CMK (cell line): Measurements from ENCODE around the gene EEF1A2.
A peak's percentile ranks its signal among the peaks of the same experiment; 100 is the strongest.

ENCODE experiments used
- DNase-seq: peaks from one replicate; pipeline ENCODE4 v3.0.0-alpha.2; 2010; ENCODE audit warnings: low read depth

Gene EEF1A2

DNA sequence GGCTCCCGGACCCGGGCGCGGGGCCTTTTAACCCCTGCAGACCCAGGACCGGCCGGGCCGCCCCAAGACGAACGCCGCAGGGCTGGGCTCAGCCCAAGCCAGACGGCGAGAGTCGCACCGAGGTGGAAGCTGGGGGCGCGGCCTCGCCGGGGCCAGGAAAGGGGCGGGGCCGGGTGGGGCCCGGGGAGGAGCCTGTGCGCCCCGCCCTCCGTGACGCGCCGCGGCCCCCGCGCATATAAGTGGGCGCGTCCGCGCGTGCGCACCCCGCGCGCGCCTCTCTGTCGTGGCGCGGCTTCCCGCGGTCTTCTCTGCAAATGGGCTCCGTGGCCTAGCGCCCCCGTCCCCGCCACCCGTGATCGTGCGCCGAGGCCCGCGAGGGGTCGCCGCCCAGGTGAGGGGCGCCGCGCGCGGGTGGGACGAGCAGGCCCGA is 21.6 kb upstream of the EEF1A2 start, which contains the start of gene PPDPF:
PPDPF (plus strand) TSS at position 262 of the 430 bp plus-strand sequence. CDS start 544 bp downstream, outside the sequence.
- peak; percentile 68 for DNase-seq

DNA sequence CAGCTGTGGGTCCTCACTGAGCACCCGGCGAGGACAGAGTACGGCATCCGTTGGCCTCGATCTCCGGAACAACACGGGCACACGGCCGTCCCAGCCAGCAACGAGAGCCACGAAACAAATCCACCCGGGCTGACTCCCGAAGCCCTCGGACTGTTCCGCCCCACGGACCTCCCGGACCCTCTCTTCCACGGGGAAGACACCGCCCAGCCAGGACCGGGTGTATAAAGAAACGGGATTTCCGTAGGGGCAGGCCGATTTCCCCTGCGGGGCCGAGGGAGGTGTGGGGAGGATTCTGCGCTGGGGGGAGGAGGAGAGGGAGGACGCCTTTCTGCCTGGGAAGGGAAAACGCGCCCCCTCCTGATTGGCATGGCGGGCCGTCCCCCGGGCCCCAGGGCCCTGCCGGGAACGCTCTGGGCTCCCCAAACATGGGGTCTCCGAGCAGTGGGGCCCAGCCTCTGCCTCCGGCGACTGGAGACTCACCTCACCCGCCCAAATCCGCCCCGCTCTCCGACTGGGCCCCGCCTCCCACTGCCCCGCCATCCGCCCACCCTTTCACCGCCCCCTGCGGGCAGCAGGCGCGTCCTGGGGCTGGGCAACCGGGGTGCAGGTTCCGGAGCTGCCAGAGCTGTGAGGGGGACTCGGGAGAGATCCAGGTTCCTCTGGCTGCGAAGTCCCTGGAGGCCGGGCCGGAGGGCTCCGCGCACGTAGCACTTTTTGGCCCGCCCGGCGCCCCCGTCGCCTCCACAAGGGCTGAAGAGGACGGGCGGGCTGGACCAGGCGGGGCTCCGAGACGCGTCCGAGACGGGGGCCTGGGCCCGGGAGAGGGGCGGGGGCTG is 21.0 kb upstream of the EEF1A2 start:
- DNase-seq = peak; percentile 52

DNA sequence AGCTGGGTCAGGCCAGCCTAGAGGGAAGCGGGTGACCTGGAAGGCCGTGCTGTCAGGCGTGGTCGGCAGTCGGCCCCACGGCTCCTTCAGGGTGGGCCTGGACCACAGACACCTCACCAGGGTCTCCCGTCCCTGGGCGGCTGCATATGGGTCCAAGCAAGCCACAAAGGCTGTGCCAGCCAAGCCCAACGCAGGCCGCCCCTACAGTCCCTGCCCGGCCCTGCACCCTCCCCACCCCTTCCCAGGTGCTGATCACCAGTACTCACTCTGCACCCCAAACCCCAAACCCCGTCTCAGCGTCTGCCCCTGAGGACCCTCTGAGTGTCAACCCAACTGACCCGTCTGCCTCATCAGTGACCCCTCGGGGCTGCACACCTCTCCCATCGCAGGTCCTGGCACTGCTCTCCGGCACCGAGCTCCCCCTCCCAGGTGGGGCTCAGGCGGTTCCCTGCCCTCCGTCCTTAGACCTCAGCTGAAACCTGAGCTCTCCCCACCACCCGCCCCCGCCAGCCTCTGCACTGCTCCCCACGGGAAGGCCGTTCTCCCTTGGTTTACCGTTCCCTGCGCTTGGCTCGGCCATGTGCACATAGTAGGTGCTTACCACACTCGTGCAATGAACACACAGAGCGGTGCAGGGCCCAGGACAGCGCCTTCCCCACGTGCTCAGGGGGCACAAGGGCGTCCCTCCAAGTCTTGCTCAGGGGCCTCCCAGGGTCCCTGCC is 20.2 kb upstream of the EEF1A2 start:
- no peak for DNase-seq

DNA sequence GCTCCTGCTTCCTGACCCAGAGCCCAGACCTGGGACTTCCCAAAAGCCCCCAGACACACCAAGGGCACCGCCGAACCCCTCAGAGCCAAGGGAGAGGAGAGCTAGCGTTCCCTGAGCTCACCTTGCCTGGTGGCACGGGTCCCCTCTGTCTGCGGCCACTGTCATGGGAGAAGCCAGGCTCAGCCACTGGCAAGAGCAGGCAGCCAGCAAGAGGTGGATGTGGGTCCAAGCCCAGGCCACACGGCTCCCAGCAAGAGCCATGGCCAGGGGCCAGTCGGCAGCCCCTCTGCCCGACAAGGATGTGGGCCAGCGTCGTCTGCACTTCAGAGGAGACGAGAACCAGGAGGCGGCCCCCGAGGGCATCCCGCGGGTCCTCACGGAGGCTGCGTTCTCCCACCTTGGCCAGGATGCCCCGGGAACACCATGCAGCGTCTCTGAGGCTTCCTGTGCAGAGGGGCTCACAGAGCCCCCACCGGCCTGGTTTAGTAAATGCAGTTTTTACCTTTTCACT is 19.5 kb upstream of the EEF1A2 start:
- no peak for DNase-seq

DNA sequence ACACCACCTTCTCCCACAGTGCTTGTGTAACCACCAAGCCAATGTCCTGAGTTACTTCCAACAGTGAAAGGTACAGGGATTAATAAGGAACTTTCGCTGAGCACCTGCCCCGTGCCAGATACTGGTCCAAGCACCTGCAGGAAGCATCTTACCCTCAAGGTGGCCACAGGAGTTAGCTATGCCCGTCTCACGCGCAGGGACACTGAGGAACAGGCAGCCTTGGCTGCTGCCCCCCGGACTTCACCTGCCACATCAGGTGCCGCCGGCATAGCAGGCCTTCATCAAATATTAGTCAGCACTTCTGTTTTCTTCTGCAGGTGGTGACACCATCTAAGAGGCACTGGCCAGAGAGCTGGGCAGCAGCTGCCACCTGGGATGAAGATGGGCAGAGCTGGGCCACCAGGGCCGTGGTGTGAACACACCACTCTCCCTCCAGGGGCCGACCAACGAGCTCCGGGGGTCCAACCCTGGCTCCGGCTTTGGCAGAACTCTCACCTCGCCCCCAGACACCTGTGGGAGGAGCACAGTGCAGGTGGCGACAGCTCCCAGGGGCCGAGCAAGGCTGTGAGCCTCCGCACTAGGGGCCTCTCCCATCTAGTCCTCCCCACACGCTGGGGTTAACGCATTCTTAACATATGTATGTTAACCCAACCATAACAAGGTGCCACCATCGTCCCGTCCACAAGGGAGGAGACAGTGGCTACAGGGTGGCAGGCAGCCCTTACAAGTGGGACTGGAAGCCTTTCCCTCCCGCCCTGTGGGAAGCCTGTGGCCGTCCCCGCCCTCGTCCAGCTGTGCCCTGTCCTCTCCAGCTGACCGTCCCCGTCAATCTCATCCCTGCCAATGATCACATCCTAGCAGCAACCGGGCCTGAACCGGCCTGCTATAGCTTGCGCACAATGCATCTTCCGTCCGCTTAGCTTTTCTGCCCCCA is 18.8 kb upstream of the EEF1A2 start:
- no peak for DNase-seq

DNA sequence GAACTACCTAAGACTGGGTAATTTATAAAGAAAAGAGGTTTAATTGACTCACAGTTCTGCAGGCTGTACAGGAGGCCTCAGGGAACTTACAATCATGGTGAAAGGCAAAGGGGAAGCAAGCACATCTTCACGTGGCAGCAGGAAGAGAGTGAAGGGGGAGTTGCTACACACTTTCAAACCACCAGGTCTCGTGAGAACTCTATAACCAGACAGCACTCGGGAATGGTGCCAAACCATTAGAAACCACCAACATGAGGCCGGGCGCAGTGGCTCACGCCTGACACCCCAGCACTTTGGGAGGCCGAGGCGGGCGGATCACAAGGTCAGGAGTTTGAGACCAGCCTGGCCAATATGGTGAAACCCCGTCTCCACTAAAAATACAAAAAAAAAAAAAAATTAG is 15.6 kb upstream of the EEF1A2 start:
- DNase-seq = peak; percentile 71

DNA sequence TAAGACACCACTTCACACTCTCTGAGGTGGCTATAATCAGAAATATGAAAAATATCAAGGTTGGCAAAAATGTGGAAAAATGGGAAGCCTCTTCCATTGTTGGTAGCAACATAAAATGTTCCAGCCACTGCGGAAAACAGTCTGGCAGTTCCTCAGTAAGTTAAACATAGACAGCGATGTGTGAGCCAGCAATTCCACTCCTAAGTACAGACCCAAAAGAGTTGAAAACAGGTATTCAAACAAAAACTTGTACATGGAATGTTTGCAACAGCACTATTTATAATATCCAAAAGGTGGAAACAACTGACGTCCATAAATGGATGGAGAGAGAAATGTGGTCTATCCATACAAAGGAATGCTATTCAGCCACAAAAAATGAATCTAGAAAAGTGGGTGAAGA is 14.3 kb upstream of the EEF1A2 start:
- DNase-seq = no peak

DNA sequence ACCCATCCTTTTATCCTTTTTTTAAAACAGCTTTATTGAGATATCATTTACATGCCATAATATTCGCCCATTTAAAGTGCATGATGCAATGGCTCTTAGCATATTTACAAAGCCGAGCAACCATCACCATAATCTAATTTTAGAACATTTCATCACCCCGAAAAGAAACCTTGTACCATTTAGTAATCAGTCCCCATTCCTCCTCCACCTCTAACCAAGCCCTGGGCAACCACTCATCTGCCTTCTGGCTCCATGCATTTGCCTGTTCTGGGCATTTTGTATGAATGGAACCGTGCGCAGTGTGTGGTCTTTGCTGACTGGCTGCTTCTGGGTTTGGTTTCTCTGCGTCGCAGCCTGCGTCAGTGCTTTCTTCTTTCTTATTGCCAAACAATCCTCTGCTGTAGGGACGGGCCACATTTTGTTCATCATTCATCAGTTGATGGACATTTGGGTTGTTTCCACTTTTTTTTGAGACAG is 10.2 kb upstream of the EEF1A2 start:
- DNase-seq = no peak

DNA sequence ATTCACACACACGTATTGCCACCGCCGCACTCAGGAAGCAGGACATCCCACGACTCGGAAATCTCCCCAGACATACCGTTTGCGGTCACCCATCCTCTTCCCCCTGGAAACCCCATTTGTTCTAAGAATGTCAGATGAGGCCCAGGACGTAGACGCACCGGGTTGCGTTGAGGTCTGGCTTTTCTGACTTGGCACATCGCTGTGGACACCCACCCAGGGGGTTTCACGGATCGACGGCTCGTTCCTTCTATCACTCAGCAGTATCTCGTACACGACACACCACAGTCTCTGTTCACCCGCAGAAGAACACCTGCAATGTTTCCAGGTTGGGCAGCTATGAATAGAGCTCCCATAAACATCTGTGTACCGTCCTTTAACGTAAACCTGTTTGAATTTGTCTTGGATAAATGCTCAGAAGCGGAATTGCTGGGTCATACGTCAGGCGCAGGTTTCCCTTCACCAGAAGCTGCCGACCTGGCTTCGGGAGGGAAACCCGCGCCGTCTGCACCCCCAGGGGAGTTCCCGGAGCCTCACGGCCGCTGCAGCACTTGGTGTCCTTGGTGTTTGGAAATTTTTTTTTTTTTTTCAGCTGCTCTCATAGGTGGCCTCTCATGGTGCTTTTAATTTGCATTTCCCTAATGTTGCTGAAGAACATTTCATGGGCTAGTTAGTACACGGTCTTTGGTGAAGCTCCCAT is 9.3 kb upstream of the EEF1A2 start:
- DNase-seq = no peak

DNA sequence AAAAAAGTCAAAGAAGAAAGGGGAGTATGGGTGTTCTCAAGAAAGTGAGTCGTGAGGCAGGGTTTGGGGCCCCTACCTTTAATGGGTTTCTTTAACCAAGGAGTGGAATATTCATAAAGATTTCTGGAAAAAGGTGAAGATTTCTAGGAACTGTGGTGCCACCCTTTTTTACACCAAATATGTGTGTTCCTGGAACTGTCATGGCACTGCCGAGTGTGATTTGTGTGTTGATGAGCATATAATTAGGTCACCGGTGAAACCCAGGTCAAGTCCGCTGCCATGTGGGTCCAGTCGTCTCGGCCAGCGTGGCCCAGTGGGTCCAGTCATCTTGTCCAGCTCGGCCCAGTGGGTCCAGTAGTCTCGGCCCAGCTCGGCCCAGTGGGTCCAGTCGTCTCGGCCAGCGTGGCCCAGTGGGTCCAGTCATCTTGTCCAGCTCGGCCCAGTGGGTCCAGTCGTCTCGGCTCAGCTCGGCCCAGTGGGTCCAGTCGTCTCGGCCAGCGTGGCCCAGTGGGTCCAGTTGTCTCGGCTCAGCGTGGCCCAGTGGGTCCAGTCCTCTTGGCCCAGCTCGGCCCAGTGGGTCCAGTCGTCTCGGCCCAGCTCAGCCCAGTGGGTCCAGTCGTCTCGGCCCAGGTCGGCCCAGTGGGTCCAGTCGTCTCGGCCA is 8.3 kb upstream of the EEF1A2 start:
- no peak for DNase-seq

DNA sequence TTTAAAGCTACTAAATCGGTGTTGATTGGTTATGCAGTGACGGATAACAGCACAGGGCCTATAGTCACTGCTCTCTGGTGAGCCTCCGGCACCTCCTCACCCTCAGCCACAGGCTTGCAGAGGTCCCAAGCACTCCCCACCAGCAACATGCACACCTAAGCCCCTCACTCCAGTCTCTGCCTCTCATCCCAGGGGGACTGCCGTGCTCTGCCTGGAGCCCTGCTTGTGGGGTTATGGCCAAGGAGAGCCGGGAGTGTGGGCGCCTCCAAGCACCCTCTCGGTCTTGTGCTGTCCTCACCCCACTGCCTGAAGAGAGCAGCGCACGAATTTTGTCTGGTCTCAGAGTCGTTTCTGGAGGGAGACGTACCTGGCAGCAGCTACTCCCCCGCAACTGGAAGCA is 6.8 kb upstream of the EEF1A2 start:
- DNase-seq = no peak

DNA sequence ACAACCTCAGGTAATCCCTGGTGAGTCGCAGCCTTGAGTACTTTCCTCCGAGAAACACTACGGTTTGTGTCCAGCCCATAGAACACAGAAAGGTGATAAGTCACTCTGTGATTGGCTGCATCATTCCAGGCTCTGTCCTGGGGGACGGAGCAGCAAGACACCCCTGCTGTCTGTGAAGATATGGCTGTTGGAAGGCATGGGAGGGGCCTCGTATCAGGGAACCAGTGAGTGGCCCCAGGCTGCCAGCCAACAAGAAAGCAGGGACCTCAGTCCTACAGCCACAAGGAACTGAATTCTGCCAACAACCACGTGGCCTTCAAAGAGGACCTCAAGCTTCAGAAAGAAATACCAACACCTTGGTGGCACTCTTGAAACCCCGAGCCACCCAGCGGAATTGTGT is 6.4 kb upstream of the EEF1A2 start:
- no peak for DNase-seq

DNA sequence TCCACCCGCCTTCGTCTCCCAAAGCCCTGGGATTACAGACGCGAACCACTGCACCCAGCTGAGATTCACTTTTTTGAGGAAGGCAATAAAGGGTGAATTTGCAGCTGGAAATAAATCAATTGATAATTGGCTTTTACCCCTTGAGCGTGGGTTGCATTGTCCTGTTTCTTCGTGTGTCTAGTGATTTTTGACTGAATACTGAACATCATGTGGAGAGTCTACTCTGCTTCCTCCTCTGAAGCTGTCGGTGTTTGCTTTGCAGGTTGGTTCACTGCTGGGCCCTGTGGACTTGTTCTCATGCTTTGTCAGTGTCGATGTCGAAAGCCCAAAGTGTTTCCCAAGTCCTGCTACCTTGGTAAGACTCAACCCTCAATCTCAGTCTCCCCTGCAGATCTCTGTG is 5.8 kb upstream of the EEF1A2 start:
- no peak for DNase-seq

DNA sequence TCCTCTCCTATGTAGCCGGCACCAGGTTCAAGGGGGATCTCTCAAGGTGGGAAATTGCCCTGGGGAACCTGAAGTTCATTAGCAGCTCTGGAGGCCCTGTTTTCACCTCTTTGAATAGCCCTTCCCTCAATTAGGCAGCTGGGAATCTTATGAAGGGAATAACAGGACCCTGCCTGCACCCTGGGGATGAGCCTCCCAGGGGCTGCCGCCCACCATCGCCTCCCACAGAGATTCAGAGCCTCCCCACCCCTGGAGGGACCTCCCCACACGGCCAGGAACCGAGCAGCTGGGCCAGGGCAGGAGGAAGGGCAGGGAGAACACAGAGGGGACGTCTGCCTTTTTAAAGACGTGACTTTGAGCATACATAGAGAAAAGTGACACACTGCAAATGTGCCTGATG is 4.6 kb upstream of the EEF1A2 start:
- no peak for DNase-seq

DNA sequence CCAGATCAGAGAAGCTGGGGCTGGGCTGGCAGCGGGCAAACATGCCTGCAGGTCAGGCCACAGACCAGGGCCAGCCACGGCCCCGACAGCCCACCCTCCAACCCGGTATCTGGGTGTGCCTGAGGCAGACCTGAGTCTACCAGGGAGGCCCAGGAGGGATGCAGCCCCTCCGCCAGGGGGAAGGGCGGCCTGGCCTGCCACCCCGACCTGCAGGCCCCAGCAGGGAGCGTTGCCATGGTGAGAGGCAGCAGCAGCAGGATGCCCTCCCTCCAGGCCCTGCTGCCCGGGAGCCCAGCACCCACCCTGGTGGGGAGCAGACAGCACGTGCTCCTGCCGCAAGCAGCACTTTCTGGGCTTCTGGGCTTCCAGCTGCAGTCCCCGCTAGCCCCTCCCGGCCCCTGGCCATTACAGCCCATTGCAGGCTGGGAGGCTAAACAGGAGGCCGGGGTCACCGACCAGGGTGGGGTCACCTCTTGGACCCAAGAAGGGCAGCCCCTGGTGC is 3.8 kb upstream of the EEF1A2 start:
- DNase-seq = no peak

DNA sequence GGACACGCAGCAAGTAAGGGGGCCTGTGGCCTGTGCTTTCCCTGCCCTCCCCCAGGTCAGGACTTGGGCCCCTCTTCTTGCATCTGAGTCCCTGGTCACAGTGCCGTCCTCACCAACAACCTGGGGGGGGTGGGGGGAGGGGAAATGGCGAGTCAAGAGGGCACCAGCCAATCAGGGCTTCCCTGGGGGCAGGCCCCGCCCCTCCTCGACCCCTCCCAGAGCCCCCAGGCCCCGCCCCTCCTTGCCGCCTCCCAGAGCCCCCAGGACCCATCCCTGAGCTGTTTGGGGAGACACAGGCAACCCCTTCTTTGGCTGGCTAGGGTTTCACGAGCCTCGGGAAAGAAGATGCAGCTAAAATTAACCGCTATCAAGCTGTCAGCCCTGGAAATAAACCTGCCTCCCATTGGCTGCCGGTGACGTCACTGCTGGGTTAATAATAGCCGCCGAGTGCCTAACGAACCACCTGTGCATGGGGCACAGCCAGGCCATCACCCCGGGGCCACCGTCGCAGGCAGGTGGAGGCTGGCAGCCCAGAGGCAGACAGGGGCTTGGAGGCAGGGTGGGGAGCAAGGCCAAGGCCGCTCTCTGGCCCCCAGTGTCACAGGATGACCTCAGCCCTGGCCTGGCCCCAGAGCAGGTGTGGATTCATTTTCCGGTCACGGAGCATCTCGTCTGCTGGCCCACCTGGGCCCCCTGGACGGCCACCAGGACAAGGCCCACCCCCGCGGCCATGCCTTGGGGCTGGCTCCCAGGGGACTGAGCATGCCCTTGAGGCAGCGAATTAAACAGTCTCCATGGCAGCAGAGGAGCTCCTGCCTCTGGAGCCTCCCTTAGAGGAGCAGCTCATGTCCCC is 3.2 kb upstream of the EEF1A2 start:
- DNase-seq = no peak

DNA sequence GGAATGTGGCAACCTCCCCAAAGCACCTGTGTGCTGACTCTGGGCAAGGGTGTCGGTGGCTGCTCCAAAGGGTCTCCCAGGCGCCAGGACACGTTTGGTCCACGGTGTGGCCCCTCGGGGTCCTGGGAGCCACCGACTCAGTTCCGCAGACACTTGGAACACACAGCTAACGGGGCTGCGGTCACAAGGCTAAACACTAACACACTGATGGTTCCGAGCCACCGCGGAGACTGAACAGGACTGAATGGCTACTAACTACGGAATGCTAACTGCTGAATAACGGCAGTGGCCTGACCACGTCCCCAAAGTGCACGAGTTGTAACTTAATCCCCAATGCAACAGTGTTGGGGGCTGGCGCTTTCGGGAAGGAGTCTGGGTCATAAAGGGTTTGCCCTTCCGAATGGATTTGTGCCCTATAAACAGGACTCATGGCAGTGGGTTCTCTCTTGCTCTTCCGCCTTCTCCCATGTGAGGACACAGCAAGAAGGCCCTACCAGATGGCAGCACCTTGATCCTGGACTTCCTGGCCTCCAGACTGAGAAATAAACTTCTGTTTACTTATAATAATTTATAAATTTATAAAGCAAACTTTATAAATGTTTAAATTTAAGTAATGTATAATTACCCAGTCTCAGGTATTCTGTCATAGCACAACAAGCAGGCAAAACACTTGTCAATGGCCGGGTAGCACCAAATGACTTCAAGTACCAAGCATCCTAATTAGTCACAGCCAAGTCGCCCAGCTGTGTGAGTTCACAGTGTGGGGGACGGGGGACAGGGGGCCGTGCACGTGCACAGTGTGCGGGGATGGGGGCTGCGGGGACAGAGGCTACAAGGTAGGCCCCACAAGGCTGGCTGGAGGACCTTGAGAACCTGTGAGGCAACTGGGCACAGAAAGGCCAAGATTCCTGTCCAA is 2.3 kb upstream of the EEF1A2 start:
- no peak for DNase-seq

DNA sequence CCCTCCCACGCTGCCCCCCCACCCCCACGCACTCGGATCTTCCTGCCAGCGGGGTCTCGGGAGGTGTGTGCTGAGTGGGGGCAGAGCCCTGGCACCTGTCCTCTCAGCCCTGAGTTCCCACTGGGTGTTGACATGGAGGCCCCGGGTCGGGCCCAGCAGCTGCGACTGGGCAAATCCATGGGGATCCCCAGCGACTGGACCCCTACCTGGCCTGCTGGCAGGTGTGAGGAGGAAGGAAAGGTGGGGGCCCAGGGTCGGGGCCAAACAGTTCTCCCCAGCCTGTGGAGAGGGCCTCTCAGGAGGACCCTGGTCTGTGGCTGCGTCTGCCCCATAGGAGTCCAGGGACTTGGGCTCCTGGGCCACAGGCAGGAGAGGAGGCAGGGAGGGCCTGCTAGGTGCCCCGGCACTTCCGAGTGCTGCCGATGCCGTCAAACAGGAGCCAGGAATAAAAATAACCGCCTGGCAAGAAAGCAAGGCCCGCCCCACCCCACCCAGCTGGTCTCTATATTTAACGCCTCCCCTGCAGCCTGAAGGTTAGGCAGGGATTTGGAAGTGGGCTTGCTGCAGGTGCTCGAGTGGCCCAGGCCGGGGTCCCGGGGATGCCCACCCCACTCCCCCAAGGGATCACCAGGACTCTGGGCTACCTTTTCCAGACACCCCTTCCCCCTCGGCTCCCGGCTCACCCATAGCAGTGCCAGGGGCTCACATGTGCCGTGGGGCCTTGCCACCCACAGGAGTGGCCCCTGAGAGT is 1.4 kb upstream of the EEF1A2 start:
- DNase-seq = no peak
